Loucy (cell line): ENCODE data around the gene IL33.

ENCODE experiments used
- EZH2phosphoT487 ChIP-seq: fragments of 200-600 bp; IDR thresholded peaks from 2 replicates; pipeline ENCODE4 v1.6.1; 2018; ENCODE audit warnings: antibody characterized with exemption, mild to moderate bottlenecking, moderate library complexity, borderline replicate concordance
- TF ChIP-seq, protein P1 (sequence below): fragments of 200-600 bp; sonication (generic); conservative IDR thresholded peaks from 2 replicates; pipeline ENCODE4 v1.5.1; 2014; ENCODE audit warnings: mild to moderate bottlenecking, antibody characterized with exemption, low read length

DNA sequence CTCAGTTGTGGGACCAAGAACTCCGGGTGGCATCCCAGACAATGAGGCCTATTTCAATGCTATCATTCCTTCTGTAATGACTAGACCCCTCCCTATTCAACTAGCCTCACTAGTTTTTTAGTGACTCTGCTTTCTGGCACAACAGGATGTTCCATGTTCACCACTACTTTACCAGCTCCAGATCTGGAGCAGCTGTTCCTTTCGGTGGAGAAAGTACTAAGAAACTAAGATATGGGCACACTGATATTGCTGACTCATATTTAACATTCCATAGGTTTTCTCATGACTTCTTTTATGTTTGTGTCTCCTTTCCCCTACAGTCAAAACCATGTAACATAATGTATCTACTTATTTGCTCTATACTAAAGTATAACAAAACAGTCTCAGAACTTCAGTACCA lies 24.1 kb downstream of the IL33 start:
- TF ChIP-seq, protein P1, sequence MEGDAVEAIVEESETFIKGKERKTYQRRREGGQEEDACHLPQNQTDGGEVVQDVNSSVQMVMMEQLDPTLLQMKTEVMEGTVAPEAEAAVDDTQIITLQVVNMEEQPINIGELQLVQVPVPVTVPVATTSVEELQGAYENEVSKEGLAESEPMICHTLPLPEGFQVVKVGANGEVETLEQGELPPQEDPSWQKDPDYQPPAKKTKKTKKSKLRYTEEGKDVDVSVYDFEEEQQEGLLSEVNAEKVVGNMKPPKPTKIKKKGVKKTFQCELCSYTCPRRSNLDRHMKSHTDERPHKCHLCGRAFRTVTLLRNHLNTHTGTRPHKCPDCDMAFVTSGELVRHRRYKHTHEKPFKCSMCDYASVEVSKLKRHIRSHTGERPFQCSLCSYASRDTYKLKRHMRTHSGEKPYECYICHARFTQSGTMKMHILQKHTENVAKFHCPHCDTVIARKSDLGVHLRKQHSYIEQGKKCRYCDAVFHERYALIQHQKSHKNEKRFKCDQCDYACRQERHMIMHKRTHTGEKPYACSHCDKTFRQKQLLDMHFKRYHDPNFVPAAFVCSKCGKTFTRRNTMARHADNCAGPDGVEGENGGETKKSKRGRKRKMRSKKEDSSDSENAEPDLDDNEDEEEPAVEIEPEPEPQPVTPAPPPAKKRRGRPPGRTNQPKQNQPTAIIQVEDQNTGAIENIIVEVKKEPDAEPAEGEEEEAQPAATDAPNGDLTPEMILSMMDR = no peak
- TF ChIP-seq EZH2phosphoT487 = no peak
